Fibroblast of lung (primary cell): Measurements from ENCODE around the gene TMEM178B. TPM values are rescaled to one million over a fixed set of nuclear protein-coding genes. Genes with fewer than 3 reads are reported as not detected.
A peak's percentile ranks its signal among the peaks of the same experiment; 100 is the strongest.

Source experiments
- DNase-seq, 2 donors: peaks; one replicate each; pipeline versions ENCODE4 v3.0.0 to v3.0.0-alpha.2; 2010; ENCODE audit warnings: low read depth in 2 of 2
- H2AFZ ChIP-seq: 2 replicates; pipeline ENCODE4 v1.5.1; 2012; ENCODE audit warnings: low read length, control low read depth, inconsistent platforms
- H3K27ac ChIP-seq: 2 replicates; pipeline ENCODE4 v1.5.1; 2011; ENCODE audit warnings: low read length, control low read depth; ENCODE audit not compliant: insufficient read depth
- H3K27me3 ChIP-seq: 2 replicates; pipeline ENCODE4 v1.5.1; 2011; ENCODE audit warnings: mild to moderate bottlenecking, low read length; ENCODE audit not compliant: control insufficient read depth, insufficient read depth
- H3K36me3 ChIP-seq: 2 replicates; pipeline ENCODE4 v1.5.1; 2011; ENCODE audit warnings: low read length; ENCODE audit not compliant: control insufficient read depth, insufficient read depth
- H3K4me1 ChIP-seq: 2 replicates; pipeline ENCODE4 v1.5.1; 2011; ENCODE audit warnings: low read length; ENCODE audit not compliant: control insufficient read depth, insufficient read depth; ENCODE audit errors: extremely low read depth
- H3K4me2 ChIP-seq: 2 replicates; pipeline ENCODE4 v1.5.1; 2011; ENCODE audit warnings: low read length, control low read depth; ENCODE audit not compliant: insufficient read depth; ENCODE audit errors: extremely low read depth
- H3K4me3 ChIP-seq, 4 experiments: fragments of 200-600 bp in 1 of 4; sonication (generic) in 1 of 4; replicated peaks in 1 of 4; 2 replicates each; pipeline ENCODE4 v1.5.1; 2011 to 2016; ENCODE audit warnings: low read length in 4 of 4, low read depth in 3 of 4, mild to moderate bottlenecking in 3 of 4, control low read depth in 2 of 4, inconsistent platforms in 1 of 4, mixed read lengths in 1 of 4; ENCODE audit not compliant: insufficient read depth in 1 of 4; ENCODE audit errors: control extremely low read depth in 1 of 4
- H3K79me2 ChIP-seq: 2 replicates; pipeline ENCODE4 v1.5.1; 2012; ENCODE audit warnings: mild to moderate bottlenecking, low read length, inconsistent platforms; ENCODE audit not compliant: control insufficient read depth, insufficient read depth
- H3K9ac ChIP-seq: 2 replicates; pipeline ENCODE4 v1.5.1; 2011; ENCODE audit warnings: mild to moderate bottlenecking, low read length, control low read depth; ENCODE audit not compliant: insufficient read depth
- H3K9me3 ChIP-seq: 2 replicates; pipeline ENCODE4 v1.5.1; 2012; ENCODE audit warnings: low read depth, low read length; ENCODE audit not compliant: control insufficient read depth, insufficient read depth
- H4K20me1 ChIP-seq: 2 replicates; pipeline ENCODE4 v1.5.1; 2011; ENCODE audit warnings: low read length; ENCODE audit not compliant: control insufficient read depth, insufficient read depth; ENCODE audit errors: extremely low read depth
- CTCF ChIP-seq, 2 donors: IDR thresholded peaks in 1 of 2; conservative IDR thresholded peaks in 1 of 2; 1 replicate in 1 of 2; 2 replicates in 1 of 2; pipeline ENCODE4 v1.5.1; 2011 to 2012; ENCODE audit warnings: low read length in 2 of 2, control low read depth in 1 of 2, inconsistent platforms in 1 of 2, low read depth in 1 of 2, mild to moderate bottlenecking in 1 of 2
- EZH2 ChIP-seq: IDR thresholded peaks from 2 replicates; pipeline ENCODE4 v1.5.1; 2012; ENCODE audit warnings: low read length, control low read depth, mild to moderate bottlenecking; ENCODE audit errors: missing control alignments
- polyA plus RNA-seq, 2 donors: library from polyadenylated mRNA; depleted of rRNA in 1 of 2; stranded (reverse) in 1 of 2; unstranded in 1 of 2; fragments of >200 nt; gene quantifications; 2 replicates each; pipeline ENCODE4 v1.2.1, GENCODE V29; 2011 to 2012; ENCODE audit warnings: missing spikeins in 1 of 2
- total RNA-seq: library from RNA; depleted of rRNA; stranded (reverse); fragments of >200 nt; gene quantifications from 2 replicates; pipeline ENCODE4 v1.2.1, GENCODE V29; 2014

Gene TMEM178B
- total and polyA plus RNA-seq, 2 donors (not counting 1 experiment from before 2014, with no cell fraction given): under 0.01 to 0.14 TPM

- H3K79me2 ChIP-seq: no peaks in the 10 kb centered on the region
- H4K20me1 ChIP-seq: no peaks in the 10 kb centered on the region
- no peaks in the 10 kb centered on the region for H3K4me1 ChIP-seq
- H3K36me3 ChIP-seq: no peaks in the 10 kb centered on the region
- no peak overlapping the region for H3K27ac ChIP-seq
- H3K27me3 ChIP-seq: no peaks in the 10 kb centered on the region
- H3K9me3 ChIP-seq: no peaks in the 10 kb centered on the region
- no peak overlapping the region for H2AFZ ChIP-seq
- H3K4me2 ChIP-seq: no peak overlapping the region
- no peak for TF ChIP-seq CTCF (conservative IDR thresholded peaks at IDR 0.05 in 1 of 2, IDR thresholded peaks at IDR 0.05 in 1 of 2; ENCODE audit: low read depth in 1 of 2, low read length in 2 of 2)
- TF ChIP-seq EZH2: no peak
- H3K4me3 ChIP-seq: no peak overlapping the region
- H3K9ac ChIP-seq: no peak overlapping the region
- DNase-seq: no peak
Observed at GRCh38 chr7:141464551-141464950, 390.7 kb downstream of the TMEM178B start.

GRCh38 chr7:141466151-141466904 lies 392.5 kb downstream of the TMEM178B start:
- H3K9me3 ChIP-seq: no peaks in the 10 kb centered on the region
- H3K27ac ChIP-seq: no peak overlapping the region
- no peak overlapping the region for H2AFZ ChIP-seq
- no peaks in the 10 kb centered on the region for H4K20me1 ChIP-seq
- no peak overlapping the region for H3K4me3 ChIP-seq
- H3K4me2 ChIP-seq: no peak overlapping the region
- no peaks in the 10 kb centered on the region for H3K4me1 ChIP-seq
- H3K36me3 ChIP-seq: no peaks in the 10 kb centered on the region
- H3K27me3 ChIP-seq: no peaks in the 10 kb centered on the region
- DNase-seq: peak; percentile 18 to 32
- H3K79me2 ChIP-seq: no peaks in the 10 kb centered on the region
- TF ChIP-seq CTCF (conservative IDR thresholded peaks at IDR 0.05 in 1 of 2, IDR thresholded peaks at IDR 0.05 in 1 of 2; ENCODE audit: low read depth in 1 of 2, low read length in 2 of 2): no peak
- no peak for TF ChIP-seq EZH2
- H3K9ac ChIP-seq: no peak overlapping the region

- no peak overlapping the region for H3K27ac ChIP-seq
- no peak for DNase-seq
- no peaks in the 10 kb centered on the region for H3K79me2 ChIP-seq
- no peaks in the 10 kb centered on the region for H3K9me3 ChIP-seq
- no peaks in the 10 kb centered on the region for H3K4me1 ChIP-seq
- H4K20me1 ChIP-seq: no peaks in the 10 kb centered on the region
- no peaks in the 10 kb centered on the region for H3K36me3 ChIP-seq
- H3K27me3 ChIP-seq: no peaks in the 10 kb centered on the region
- H3K9ac ChIP-seq: no peak overlapping the region
- no peak overlapping the region for H3K4me3 ChIP-seq
- no peak overlapping the region for H3K4me2 ChIP-seq
- TF ChIP-seq EZH2: no peak
- TF ChIP-seq CTCF (conservative IDR thresholded peaks at IDR 0.05 in 1 of 2, IDR thresholded peaks at IDR 0.05 in 1 of 2; ENCODE audit: low read depth in 1 of 2, low read length in 2 of 2): no peak
- H2AFZ ChIP-seq: no peak overlapping the region
Observed at GRCh38 chr7:141468341-141468740, 394.5 kb downstream of the TMEM178B start.
